Osteoblast (primary cell): ENCODE measurements around the gene DUOX1. TPM values are rescaled to one million over a fixed set of nuclear protein-coding genes. Genes with fewer than 3 reads are reported as not detected.
A peak's percentile ranks its signal among the peaks of the same experiment; 100 is the strongest.

Source experiments
- DNase-seq: peaks from one replicate; pipeline ENCODE4 v3.0.0; 2011; ENCODE audit warnings: low spot score, mixed read lengths; ENCODE audit not compliant: insufficient read length; ENCODE audit errors: missing footprints
- H2AFZ ChIP-seq: 2 replicates; pipeline ENCODE4 v1.6.0; 2011; ENCODE audit warnings: mild to moderate bottlenecking, low read length
- H3K27ac ChIP-seq: 2 replicates; pipeline ENCODE4 v1.5.1; 2011; ENCODE audit warnings: mild to moderate bottlenecking, low read depth, low read length, moderate library complexity
- H3K27me3 ChIP-seq: 2 replicates; pipeline ENCODE4 v1.6.0; 2012; ENCODE audit warnings: mild to moderate bottlenecking, control low read depth, inconsistent platforms, low read length, moderate library complexity; ENCODE audit not compliant: insufficient read depth
- H3K36me3 ChIP-seq: 2 replicates; pipeline ENCODE4 v1.5.1; 2011; ENCODE audit warnings: mild to moderate bottlenecking, low read length, control low read depth, moderate library complexity; ENCODE audit not compliant: insufficient read depth
- H3K4me1 ChIP-seq: 2 replicates; pipeline ENCODE4 v1.5.1; 2011; ENCODE audit warnings: mild to moderate bottlenecking, low read length, control low read depth, moderate library complexity; ENCODE audit not compliant: insufficient read depth
- H3K4me2 ChIP-seq: 2 replicates; pipeline ENCODE4 v1.6.0; 2011; ENCODE audit warnings: mild to moderate bottlenecking, low read length; ENCODE audit not compliant: insufficient read depth
- H3K4me3 ChIP-seq: fragments of 200-600 bp; sonication (generic); 3 replicates; pipeline ENCODE4 v1.5.1; 2012; ENCODE audit warnings: mild to moderate bottlenecking, low read length, inconsistent platforms; ENCODE audit not compliant: insufficient read depth
- H3K79me2 ChIP-seq: 2 replicates; pipeline ENCODE4 v1.6.0; 2012; ENCODE audit warnings: mild to moderate bottlenecking, low read length, control low read depth, inconsistent platforms; ENCODE audit not compliant: insufficient read depth
- H3K9me3 ChIP-seq: 2 replicates; pipeline ENCODE4 v1.5.1; 2011; ENCODE audit warnings: low read depth, low read length, control low read depth
- H4K20me1 ChIP-seq: 2 replicates; pipeline ENCODE4 v1.6.0; 2012; ENCODE audit warnings: mild to moderate bottlenecking, low read length, control low read depth; ENCODE audit not compliant: insufficient read depth
- total RNA-seq: library from RNA; depleted of rRNA; stranded (reverse); fragments of >200 nt; gene quantifications from 2 replicates; pipeline ENCODE4 v1.2.3, GENCODE V29; 2012
- TF ChIP-seq, protein P1 (sequence below): IDR thresholded peaks from 2 replicates; pipeline ENCODE4 v1.5.1; 2011; ENCODE audit warnings: mild to moderate bottlenecking, low read depth, low read length, moderate library complexity; ENCODE audit errors: extremely low read depth

Gene DUOX1
- total RNA-seq, 1 donor: under 0.01 TPM

DNA sequence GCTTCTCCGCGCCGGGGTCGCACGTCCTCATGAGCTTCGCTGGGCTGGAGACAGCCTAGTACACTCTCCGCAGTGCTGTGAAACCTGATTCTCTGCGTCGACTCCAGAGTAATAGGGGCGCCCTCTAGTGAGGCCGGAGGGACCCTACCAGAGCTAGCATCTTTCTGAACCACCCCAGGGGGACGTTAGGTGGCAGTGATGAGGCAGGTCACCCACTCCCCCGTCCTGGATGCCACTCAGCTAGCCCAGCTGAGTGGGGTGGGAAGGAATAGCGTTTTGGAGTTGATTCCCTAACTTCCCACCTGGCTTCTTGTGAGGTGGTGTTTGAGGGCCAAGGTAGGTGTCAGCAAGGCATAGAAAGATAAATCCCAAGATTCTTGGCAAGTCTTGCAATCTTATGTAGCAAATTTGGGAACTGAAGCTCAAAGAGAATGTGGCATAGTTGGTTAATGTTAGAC is 11.6 kb upstream of the DUOX1 start:
- TF ChIP-seq, protein P1, sequence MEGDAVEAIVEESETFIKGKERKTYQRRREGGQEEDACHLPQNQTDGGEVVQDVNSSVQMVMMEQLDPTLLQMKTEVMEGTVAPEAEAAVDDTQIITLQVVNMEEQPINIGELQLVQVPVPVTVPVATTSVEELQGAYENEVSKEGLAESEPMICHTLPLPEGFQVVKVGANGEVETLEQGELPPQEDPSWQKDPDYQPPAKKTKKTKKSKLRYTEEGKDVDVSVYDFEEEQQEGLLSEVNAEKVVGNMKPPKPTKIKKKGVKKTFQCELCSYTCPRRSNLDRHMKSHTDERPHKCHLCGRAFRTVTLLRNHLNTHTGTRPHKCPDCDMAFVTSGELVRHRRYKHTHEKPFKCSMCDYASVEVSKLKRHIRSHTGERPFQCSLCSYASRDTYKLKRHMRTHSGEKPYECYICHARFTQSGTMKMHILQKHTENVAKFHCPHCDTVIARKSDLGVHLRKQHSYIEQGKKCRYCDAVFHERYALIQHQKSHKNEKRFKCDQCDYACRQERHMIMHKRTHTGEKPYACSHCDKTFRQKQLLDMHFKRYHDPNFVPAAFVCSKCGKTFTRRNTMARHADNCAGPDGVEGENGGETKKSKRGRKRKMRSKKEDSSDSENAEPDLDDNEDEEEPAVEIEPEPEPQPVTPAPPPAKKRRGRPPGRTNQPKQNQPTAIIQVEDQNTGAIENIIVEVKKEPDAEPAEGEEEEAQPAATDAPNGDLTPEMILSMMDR: peak; percentile 100
- Histone ChIP-seq H3K27ac (no peak overlapping the region), H3K4me3 (no peak overlapping the region), H3K4me1 (peaks cover 12% of the 10 kb centered on the region), H3K79me2 (no peaks in the 10 kb centered on the region), H3K9me3 (no peaks in the 10 kb centered on the region), H4K20me1 (no peaks in the 10 kb centered on the region), H3K4me2 (peak overlapping the region; percentile 57), H2AFZ (no peak overlapping the region), H3K36me3 (no peaks in the 10 kb centered on the region), H3K27me3 (peaks cover 46% of the 10 kb centered on the region)
- DNase-seq: peak; percentile 100

DNA sequence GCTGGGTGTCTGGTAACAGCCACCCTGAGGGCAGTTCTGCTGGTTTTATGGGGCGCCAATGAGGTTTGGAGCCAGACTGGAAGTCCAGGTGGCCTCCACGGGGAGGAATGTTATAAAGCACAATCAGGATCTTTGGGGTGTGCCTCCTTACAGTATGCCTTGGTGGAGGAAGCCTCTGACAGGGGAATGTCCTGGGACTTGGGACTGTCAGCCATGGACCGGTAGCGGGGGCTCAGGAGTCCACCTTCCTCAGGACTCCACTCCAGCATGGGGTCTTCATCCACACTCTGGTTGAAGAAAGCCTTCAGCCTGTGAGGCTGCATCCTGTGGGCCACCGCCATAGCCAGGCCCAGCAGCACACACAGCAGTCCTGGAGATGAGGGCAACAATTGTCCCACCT is 10.8 kb upstream of the DUOX1 start:
- H3K4me2 ChIP-seq: no peak overlapping the region
- H3K27me3 ChIP-seq: peaks cover 38% of the 10 kb centered on the region
- peak; percentile 50 for DNase-seq
- no peaks in the 10 kb centered on the region for H4K20me1 ChIP-seq
- H3K9me3 ChIP-seq: no peaks in the 10 kb centered on the region
- no peak overlapping the region for H2AFZ ChIP-seq
- TF ChIP-seq, protein P1: no peak
- peaks cover 12% of the 10 kb centered on the region for H3K4me1 ChIP-seq
- no peak overlapping the region for H3K4me3 ChIP-seq
- H3K36me3 ChIP-seq: no peaks in the 10 kb centered on the region
- no peak overlapping the region for H3K27ac ChIP-seq
- H3K79me2 ChIP-seq: no peaks in the 10 kb centered on the region

DNA sequence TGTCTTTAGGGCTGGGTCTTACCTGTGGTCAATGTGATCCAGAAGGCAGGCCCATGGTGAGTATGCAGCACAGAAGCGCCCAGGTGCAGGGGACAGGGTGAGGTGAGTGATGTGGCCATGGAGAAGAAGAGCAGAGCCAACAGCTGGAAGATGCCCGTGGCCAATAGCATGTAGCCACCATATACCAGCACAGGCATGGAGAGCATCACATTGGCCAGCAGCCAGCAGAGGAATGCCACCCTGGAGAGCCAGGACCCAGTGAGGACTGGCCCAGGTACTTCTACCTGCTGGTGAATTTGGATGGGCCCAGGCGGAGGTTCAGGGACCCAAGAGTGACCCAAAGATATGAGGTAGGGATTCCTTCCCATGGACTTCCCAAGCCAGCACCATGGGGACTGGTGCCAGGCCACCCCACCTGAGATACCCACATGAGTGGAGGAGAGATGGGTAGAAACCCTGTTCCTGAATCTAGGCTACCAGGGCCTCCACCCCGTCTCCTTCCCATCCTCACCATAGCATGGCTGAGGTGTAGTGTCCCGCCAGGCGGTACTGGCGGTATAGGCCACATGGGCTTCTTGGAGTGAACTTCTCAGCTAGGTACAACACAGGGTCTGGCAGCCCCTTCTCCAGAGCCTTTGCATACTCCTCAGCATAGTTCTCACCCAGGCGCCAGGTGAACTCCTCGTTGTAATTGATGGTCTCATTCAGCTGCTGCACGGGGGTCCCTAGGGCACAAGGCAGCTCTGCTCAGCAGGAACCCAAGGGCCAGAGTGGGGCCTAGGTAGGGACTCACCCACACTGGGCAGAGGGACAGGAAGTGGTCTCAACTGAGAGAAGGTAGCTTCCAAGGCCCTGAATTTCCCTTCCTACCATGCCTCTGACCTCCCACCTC is 9.5 kb upstream of the DUOX1 start:
- Histone ChIP-seq H3K36me3 (no peaks in the 10 kb centered on the region), H3K4me2 (no peak overlapping the region), H2AFZ (no peak overlapping the region), H3K4me1 (peaks cover 12% of the 10 kb centered on the region), H3K27me3 (peaks cover 28% of the 10 kb centered on the region), H3K27ac (no peak overlapping the region), H3K79me2 (no peaks in the 10 kb centered on the region), H4K20me1 (no peaks in the 10 kb centered on the region), H3K4me3 (no peak overlapping the region), H3K9me3 (no peaks in the 10 kb centered on the region)
- TF ChIP-seq, protein P1: no peak
- DNase-seq: peak; percentile 42

DNA sequence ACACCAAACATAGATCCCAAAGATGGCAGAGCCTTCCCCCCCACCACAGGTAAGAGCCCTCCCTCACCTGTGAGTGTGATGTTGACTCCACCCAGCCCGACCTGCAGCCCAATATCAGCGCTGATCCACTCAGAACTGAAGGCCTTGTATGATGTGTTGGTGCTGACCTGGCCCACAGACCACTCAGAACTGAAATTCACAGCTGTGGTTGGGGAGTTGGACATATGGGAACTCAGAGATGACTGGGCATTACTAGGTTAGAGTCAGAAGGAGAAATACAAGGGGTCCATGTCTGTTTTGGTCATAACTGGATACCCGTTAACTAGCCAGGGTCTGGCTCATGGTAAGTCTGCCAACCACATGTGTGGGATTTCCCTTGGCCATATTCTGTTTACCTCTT is 8.8 kb upstream of the DUOX1 start:
- Histone ChIP-seq H3K27ac (no peak overlapping the region), H3K36me3 (no peaks in the 10 kb centered on the region), H3K4me3 (no peak overlapping the region), H4K20me1 (no peaks in the 10 kb centered on the region), H3K9me3 (no peaks in the 10 kb centered on the region), H3K4me1 (peaks cover 12% of the 10 kb centered on the region), H3K79me2 (no peaks in the 10 kb centered on the region), H2AFZ (no peak overlapping the region), H3K4me2 (no peak overlapping the region), H3K27me3 (peaks cover 28% of the 10 kb centered on the region)
- TF ChIP-seq, protein P1: no peak
- no peak for DNase-seq
